C4-2B (cell line): ENCODE data around the gene TMEM14A.

Experiments used
- CTCF ChIP-seq: fragments of 450-650 bp; conservative IDR thresholded peaks from 2 replicates; pipeline ENCODE4 v1.5.1; 2017; ENCODE audit warnings: mild to moderate bottlenecking
- ZFX ChIP-seq: fragments of 450-650 bp; IDR thresholded peaks from 2 replicates; pipeline ENCODE4 v1.6.1; 2017

GRCh38 chr6:52725143-52725534 lies 54.2 kb downstream of the TMEM14A start:
- no peak for TF ChIP-seq CTCF
- no peak for TF ChIP-seq ZFX
